Thyroid gland (tissue), 4 donors: ENCODE results near the gene ABCA13.

Source experiments
- POLR2A ChIP-seq, 2 donors: fragments of 450-650 bp; IDR thresholded peaks; one replicate each; pipeline ENCODE4 v1.6.1; 2017; ENCODE audit warnings: antibody characterized with exemption in 2 of 2, mild to moderate bottlenecking in 2 of 2, moderate library complexity in 1 of 2
- TF ChIP-seq, protein P1 (sequence below), 6 experiments: fragments of 200-600 bp in 3 of 6; fragments of 450-650 bp in 3 of 6; sonication (generic) in 3 of 6; IDR thresholded peaks; one replicate each; pipeline ENCODE4 v1.5.1; 2016 to 2019; ENCODE audit warnings: antibody characterized with exemption in 6 of 6, mild to moderate bottlenecking in 2 of 6, inconsistent platforms in 1 of 6, moderate library complexity in 1 of 6

DNA sequence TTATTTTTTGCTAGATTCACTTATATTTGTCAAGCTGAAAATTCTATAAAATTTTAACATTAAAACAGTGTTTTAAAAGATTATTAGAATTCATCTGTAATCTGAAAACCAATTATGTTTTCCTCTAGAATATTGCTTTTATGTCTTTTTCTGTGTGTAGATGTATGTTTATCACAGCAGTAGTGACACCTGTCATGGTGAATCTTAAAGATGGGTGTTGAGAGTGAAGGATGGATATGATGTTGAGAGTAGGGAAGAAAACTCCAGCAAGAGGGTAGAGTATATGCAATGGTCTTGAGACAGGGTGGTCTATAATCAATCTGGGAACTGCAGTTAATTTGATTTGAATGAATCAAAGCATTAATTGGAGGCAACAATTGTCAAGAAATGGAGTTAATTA, 416.2 kb downstream of the ABCA13 start:
- TF ChIP-seq, protein P1, sequence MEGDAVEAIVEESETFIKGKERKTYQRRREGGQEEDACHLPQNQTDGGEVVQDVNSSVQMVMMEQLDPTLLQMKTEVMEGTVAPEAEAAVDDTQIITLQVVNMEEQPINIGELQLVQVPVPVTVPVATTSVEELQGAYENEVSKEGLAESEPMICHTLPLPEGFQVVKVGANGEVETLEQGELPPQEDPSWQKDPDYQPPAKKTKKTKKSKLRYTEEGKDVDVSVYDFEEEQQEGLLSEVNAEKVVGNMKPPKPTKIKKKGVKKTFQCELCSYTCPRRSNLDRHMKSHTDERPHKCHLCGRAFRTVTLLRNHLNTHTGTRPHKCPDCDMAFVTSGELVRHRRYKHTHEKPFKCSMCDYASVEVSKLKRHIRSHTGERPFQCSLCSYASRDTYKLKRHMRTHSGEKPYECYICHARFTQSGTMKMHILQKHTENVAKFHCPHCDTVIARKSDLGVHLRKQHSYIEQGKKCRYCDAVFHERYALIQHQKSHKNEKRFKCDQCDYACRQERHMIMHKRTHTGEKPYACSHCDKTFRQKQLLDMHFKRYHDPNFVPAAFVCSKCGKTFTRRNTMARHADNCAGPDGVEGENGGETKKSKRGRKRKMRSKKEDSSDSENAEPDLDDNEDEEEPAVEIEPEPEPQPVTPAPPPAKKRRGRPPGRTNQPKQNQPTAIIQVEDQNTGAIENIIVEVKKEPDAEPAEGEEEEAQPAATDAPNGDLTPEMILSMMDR (IDR thresholded peaks at IDR 0.05), result no peak
- no peak for TF ChIP-seq POLR2A (IDR thresholded peaks at IDR 0.05)
